Liver (tissue), 9 donors: Measurements from ENCODE around the gene MXRA8. TPM values are rescaled to one million over a fixed set of nuclear protein-coding genes. Genes with fewer than 3 reads are reported as not detected.

Experiments
- DNase-seq: peaks from one replicate; pipeline ENCODE4 v3.0.0-alpha.2; 2017; ENCODE audit warnings: low spot score
- H3K27ac ChIP-seq, 2 donors: one replicate each; pipeline ENCODE4 v1.7.0; 2013; ENCODE audit warnings: inconsistent platforms in 2 of 2, low read length in 2 of 2, control low read depth in 1 of 2, low read depth in 1 of 2, mild to moderate bottlenecking in 1 of 2
- H3K27me3 ChIP-seq, 4 donors: one replicate each; pipeline versions ENCODE4 v1.6.1 to v1.7.0; 2013; ENCODE audit warnings: low read length in 3 of 4, inconsistent platforms in 1 of 4, mild to moderate bottlenecking in 1 of 4, moderate library complexity in 1 of 4; ENCODE audit not compliant: control insufficient read depth in 4 of 4, insufficient read depth in 4 of 4
- H3K36me3 ChIP-seq, 4 donors: one replicate each; pipeline versions ENCODE4 v1.6.1 to v1.7.0; 2013; ENCODE audit warnings: low read length in 3 of 4, mild to moderate bottlenecking in 3 of 4, low read depth in 1 of 4, moderate library complexity in 1 of 4; ENCODE audit not compliant: control insufficient read depth in 4 of 4, insufficient read depth in 3 of 4
- H3K4me1 ChIP-seq, 4 donors: one replicate each; pipeline versions ENCODE4 v1.6.1 to v1.7.0; 2013; ENCODE audit warnings: low read length in 3 of 4, mild to moderate bottlenecking in 3 of 4, moderate library complexity in 1 of 4; ENCODE audit not compliant: control insufficient read depth in 4 of 4, insufficient read depth in 4 of 4
- H3K4me3 ChIP-seq, 3 donors: one replicate each; pipeline versions ENCODE4 v1.6.1 to v1.7.0; 2013; ENCODE audit warnings: low read length in 3 of 3, control low read depth in 1 of 3, low read depth in 1 of 3, mild to moderate bottlenecking in 1 of 3
- H3K9ac ChIP-seq, 2 donors: one replicate each; pipeline ENCODE4 v1.7.0; 2013; ENCODE audit warnings: low read length in 2 of 2, mild to moderate bottlenecking in 2 of 2, moderate library complexity in 2 of 2, control low read depth in 1 of 2, low read depth in 1 of 2
- H3K9me3 ChIP-seq, 4 donors: one replicate each; pipeline versions ENCODE4 v1.6.1 to v1.7.0; 2013; ENCODE audit warnings: low read length in 3 of 4; ENCODE audit not compliant: control insufficient read depth in 4 of 4
- CTCF ChIP-seq: fragments of 150-350 bp; IDR thresholded peaks from 2 replicates; pipeline ENCODE4 v1.5.1; 2017; ENCODE audit warnings: improper control_type of control experiment, low read depth, low read length; ENCODE audit not compliant: missing input control
- EGR1 ChIP-seq, 2 donors: IDR thresholded peaks; 2 replicates each; pipeline ENCODE4 v1.6.1; 2016 to 2018; ENCODE audit warnings: antibody characterized with exemption in 2 of 2, low read depth in 2 of 2
- FOXA1 ChIP-seq: IDR thresholded peaks from 2 replicates; pipeline ENCODE4 v1.6.1; 2016; ENCODE audit warnings: antibody characterized with exemption
- HNF4G ChIP-seq: IDR thresholded peaks from 2 replicates; pipeline ENCODE4 v1.6.1; 2016; ENCODE audit warnings: antibody characterized with exemption
- JUND ChIP-seq, 2 donors: IDR thresholded peaks; 2 replicates each; pipeline ENCODE4 v1.6.1; 2016; ENCODE audit warnings: antibody characterized with exemption in 2 of 2
- MAX ChIP-seq: IDR thresholded peaks from 2 replicates; pipeline ENCODE4 v1.6.1; 2016; ENCODE audit warnings: antibody characterized with exemption
- NR2F2 ChIP-seq: IDR thresholded peaks from 2 replicates; pipeline ENCODE4 v1.6.1; 2016; ENCODE audit warnings: antibody characterized with exemption
- RAD21 ChIP-seq, 2 donors: IDR thresholded peaks; 2 replicates each; pipeline ENCODE4 v1.6.1; 2016; ENCODE audit warnings: antibody characterized with exemption in 2 of 2, mild to moderate bottlenecking in 2 of 2
- REST ChIP-seq: IDR thresholded peaks from 2 replicates; pipeline ENCODE4 v1.6.1; 2016; ENCODE audit warnings: antibody characterized with exemption, mild to moderate bottlenecking
- SP1 ChIP-seq: IDR thresholded peaks from 2 replicates; pipeline ENCODE4 v1.6.1; 2018; ENCODE audit warnings: antibody characterized with exemption, mild to moderate bottlenecking
- ZBTB33 ChIP-seq: IDR thresholded peaks from 2 replicates; pipeline ENCODE4 v1.6.1; 2016; ENCODE audit warnings: antibody characterized with exemption
- WGBS: extraction: QIAGEN DNeasy Blood & Tissue Kit; methylation state at CpG from one replicate; pipeline ENCODE4 v1.1.7; 2013; 5-methylcytosine and 5-hydroxymethylcytosine counted together
- polyA plus RNA-seq, 2 donors: library from polyadenylated mRNA; stranded (reverse) in 1 of 2; unstranded in 1 of 2; fragments of 200-250 nt in 1 of 2; fragments of >200 nt in 1 of 2; fragmentation: Nextera tagmentation in 1 of 2; extraction: Ambion mirVana in 1 of 2; gene quantifications; one replicate each; pipeline versions ENCODE4 v1.2.1 to v1.2.3, GENCODE V29; 2013 to 2015
- total RNA-seq, 2 donors: library from RNA; depleted of rRNA; stranded (reverse); fragments of >200 nt; gene quantifications; one replicate each; pipeline ENCODE4 v1.2.3, GENCODE V29; 2014
- donor health status: healthy.
- donor health status: healthy.
- donor health status: healthy.
- donor health status: healthy.
- donor health status: healthy.

MXRA8 gene
- total and polyA plus RNA-seq, 4 donors: 1.8 to 5.9 (median 4.2) TPM

- TF ChIP-seq EGR1 (IDR thresholded peaks at IDR 0.05; ENCODE audit: low read depth in 2 of 2) (no peak), CTCF (no peak), REST (no peak), MAX (no peak), RAD21 (IDR thresholded peaks at IDR 0.05) (no peak)
- DNase-seq: no peak
- Histone ChIP-seq H3K27me3 (no peaks in the 10 kb centered on the region), H3K27ac (no peak overlapping the region), H3K9ac (no peak overlapping the region), H3K36me3 (no peaks in the 10 kb centered on the region), H3K9me3 (no peaks in the 10 kb centered on the region), H3K4me3 (no peak overlapping the region), H3K4me1 (peaks cover 0 to 9% (median 1%) of the 10 kb centered on the region in 4 donors)
- WGBS: 72% methylated on average over 6 of the region's 6 CpGs
Measured at GRCh38 chr1:1359308-1359663, 931 bp upstream of the MXRA8 start.

GRCh38 chr1:1357871-1358432 lies 403 bp downstream of the MXRA8 start:
- no peaks in the 10 kb centered on the region for H3K27me3 ChIP-seq
- no peak overlapping the region for H3K9ac ChIP-seq
- H3K4me1 ChIP-seq: peaks cover 0 to 11% (median 4%) of the 10 kb centered on the region in 4 donors
- 30% methylated on average over 18 of the region's 18 CpGs for WGBS
- no peaks in the 10 kb centered on the region for H3K36me3 ChIP-seq
- H3K4me3 ChIP-seq: peak overlapping the region in 1 of 3 donors; percentile 37
- DNase-seq: no peak
- H3K9me3 ChIP-seq: no peaks in the 10 kb centered on the region
- H3K27ac ChIP-seq: peak overlapping the region; percentile 25 to 63
- TF ChIP-seq ZBTB33: no peak
- no peak for TF ChIP-seq HNF4G
- TF ChIP-seq JUND (IDR thresholded peaks at IDR 0.05): no peak
- TF ChIP-seq CTCF: no peak
- no peak for TF ChIP-seq FOXA1
- no peak for TF ChIP-seq SP1
- TF ChIP-seq NR2F2: no peak
